NCI-H187 (cell line): ENCODE results near the gene PRKCH.
"Not testable (repeated sequence)": the region's sequence is repeated elsewhere in the genome, so short reads cannot be mapped to it uniquely, and the experiment has no call there.

ENCODE experiments used
- DNase-seq, 2 experiments: peaks; one replicate each; lab custom pipeline; 2025; lab: John Stamatoyannopoulos, UW

The PRKCH gene

GRCh38 chr14:61515436-61516117 lies 194.2 kb downstream of the PRKCH start:
- DNase-seq = no peak

- no peak for DNase-seq
Measured at GRCh38 chr14:61516118-61516743, 194.9 kb downstream of the PRKCH start.

GRCh38 chr14:61516964-61517653 lies 195.7 kb downstream of the PRKCH start:
- no peak for DNase-seq

GRCh38 chr14:61517911-61518384 lies 196.6 kb downstream of the PRKCH start:
- DNase-seq = no peak

- no peak for DNase-seq
Measured at GRCh38 chr14:61518403-61518802, 197.0 kb downstream of the PRKCH start.

GRCh38 chr14:61519106-61519505 lies 197.7 kb downstream of the PRKCH start:
- DNase-seq = no peak

DNA sequence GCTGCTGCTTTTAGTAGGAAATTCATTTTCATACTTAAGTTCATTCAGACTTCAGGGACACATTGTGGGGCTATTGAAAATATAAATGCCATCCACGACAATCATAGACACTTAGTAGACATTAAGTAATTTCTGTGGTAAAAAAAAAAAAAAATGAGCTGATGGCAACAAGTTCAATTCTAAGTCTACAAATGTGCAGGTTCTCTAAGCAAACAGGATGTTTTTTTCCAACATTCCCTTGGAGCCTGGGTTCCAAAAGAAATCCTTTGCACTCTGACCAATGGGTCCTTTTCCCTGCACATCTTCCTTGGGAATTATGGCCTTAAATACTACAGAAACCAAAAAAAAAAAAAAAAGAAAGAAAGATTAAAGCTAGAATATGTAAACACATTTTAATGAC lies 198.4 kb downstream of the PRKCH start:
- no peak for DNase-seq

DNA sequence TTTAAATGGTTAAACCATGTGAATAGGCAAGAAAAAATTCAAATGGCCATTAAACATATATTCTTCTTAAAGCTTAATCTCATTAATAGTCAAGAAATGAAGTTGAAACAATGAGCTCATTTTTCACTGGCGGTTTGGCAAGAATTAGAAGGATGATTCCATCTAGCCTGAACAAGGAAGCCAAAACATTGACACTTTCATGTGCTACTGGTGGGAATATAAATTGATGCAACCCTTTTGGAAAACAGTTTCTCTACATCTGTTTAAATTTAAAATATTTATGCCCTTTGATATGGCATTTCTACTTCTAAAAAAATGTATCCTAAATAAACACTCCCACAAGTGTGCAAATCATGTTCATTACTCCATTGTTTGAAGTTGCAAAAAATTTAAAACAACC lies 199.2 kb downstream of the PRKCH start:
- no peak for DNase-seq

- no peak for DNase-seq
Measured at GRCh38 chr14:61521773-61522172, 200.4 kb downstream of the PRKCH start.

DNA sequence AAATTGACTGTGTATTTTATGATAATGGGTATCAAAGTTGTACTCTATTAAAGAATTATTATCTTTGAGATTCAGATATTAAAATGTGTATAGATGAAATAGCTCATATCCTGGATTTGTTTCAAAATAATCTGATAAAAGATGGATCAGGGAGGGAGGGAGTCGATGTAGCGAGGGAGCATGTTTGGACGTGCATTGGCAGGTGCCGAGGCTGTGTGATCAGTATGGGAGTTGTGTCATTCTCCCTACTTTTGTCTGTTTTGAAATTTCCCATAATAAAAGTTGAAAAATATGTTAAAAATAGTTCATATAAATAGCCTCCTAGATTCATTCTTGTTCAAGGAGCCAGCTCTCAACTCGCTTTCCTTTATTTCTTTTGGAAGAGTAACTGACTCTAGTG lies 202.4 kb downstream of the PRKCH start:
- no peak for DNase-seq

DNA sequence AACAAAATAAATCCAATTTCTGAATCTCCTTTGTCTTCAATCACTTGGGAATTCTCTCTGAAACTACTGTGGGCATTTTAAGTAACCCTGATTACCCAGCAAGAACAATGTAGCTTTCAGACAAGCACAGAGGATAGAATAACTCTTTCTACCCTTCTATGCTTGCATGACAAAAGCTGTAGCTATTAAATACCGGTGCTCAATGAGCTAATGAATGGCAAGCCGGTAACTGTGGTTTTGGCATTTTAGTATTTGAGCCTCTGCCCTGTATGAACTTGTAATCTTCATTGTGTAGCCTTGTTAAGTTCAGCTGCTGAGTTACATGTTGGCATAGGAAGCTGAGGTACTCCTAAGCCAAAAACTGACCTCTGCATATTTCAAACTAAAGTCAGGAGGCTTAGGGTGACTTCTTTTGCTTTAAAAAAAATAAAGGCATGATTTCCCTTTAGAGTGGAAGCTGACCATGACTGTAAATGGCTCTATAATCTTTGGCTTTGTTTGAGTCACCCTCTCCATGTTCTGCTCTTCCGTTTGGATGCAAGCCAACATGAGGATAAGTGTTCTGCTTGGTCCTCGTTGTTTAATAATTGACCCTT lies 202.9 kb downstream of the PRKCH start:
- DNase-seq = peak; percentile 65 to 81

DNA sequence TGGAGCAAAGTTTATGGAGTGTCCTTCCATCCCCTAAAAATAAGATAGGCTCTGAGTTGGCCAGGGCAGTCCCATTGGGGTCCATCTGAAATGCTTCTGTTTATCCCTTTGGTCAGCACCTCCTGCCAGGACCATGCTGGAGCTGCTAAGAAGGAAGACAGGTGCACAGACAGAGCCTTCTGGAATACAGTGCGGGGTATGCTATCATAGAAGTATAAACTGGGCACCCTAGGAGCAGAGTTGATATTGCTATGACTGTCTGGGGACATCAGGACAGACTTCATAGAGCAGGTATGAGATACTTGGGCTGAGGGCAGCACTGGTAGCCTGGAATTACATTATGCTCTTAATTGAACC lies 203.5 kb downstream of the PRKCH start:
- DNase-seq = no peak

DNA sequence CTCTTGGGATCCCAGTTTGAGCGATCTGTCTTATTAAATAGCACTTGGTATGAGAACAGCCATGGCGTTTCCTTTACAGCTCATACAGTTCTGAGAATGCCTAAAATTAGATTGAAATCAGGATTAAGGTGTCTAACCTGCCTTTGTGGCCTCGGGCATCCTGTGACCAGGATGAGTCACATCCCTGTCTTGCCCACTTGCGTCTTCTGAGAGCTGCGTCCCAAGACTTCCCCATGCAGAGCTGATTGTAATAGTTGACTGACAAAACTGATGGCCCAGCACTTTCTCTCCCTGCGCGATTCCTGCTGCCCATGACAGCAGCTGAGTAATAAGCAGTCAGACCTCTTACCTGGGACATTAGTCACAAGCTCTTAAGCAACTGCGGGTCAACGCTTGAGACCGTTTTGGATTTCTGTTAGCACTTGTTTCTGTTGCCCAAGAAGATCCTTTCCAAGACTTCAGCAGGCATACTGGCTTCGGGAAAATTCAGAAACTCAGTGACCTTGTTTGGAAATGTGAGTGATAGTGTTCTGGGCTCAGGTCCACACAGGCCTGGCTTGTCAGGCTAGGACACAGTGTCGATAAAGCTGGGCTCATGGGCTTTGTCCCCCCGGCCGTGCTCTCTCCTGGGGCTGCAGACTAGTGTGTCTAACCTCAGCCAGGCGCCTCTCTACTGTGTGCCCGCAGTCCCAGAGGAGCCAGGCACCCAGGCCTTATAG lies 204.1 kb downstream of the PRKCH start:
- no peak for DNase-seq

DNA sequence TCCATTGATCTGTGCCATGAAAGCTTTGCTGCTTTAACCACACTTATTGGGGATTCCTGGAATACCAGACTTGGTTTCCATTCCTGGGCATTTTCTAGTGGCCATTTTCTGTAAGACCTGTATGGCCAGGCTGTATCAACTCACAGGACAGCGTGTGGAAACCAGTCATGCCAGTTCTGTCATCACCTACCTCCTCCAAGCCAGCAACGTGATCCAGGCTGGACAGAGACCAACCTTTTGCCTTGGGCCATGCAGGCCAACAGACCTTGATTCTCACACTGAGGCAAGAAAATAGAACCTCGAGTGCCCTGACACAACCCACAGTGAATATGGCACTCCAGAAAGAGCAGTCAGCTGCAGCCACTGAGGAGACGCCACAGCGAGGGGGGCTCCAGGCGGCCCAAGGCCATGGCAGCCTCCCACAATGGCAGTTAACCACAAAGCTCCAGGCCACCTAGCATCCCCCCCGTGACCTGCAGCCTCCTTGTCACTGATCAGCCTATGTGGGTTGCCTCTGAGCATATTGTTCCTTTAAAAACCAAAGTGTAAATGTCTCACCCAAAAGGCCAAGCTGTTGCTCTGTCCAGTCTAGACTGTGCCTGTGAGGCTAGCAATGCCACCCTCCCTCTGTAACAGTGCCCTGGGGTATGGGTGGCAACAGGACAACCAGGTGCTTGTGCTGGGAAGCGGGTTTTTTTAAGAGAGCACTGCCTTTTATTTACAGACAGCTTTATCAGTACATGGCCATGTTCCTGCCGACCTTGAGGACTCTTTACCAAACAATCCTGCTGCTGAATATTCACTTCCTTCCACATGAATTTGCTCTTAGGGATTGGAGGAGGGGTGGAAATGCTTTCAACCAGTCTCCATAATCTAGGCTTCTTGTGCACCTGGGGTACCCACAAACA lies 205.3 kb downstream of the PRKCH start:
- DNase-seq = no peak

DNA sequence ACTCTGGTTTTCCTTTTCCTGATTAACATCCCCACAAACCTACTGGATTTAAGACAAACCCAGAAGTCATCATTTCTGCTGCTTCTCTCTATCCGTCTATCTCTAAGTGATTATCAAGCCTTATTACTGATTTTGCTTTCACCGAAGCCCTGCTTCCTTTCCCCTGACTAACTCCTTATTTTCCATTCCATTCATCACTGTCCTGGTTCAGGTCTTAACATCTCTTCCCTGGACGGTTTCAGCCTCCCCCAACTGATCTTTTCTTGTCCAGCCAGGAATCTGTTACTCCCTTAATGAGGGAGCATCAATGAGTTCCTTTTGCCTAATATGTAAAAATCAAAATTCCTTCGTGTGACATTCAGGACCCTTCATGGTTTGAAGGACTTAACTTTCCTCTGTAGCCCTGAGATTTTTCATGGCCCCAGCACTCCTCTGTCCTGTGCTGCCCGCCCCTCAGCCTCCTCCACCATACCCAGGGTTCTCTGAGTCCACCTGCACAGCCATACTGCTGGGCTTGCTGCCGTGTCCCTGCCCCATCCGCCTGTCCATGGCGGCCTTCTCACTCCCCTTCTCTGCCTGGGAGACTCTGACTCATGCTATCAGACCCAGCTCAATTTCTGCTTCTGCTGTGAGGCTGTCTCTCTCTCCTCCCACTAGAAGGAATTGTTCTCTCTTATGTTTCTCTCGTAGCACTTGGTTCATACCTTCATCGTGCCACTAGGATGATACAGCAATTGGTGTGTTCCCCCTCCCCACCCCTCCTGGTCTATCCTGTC lies 206.1 kb downstream of the PRKCH start:
- no peak for DNase-seq

- DNase-seq = no peak
Measured at GRCh38 chr14:61528591-61529021, 207.2 kb downstream of the PRKCH start.

- not testable (repeated sequence) for DNase-seq
Measured at GRCh38 chr14:61529360-61529759, 208.0 kb downstream of the PRKCH start.

GRCh38 chr14:61530296-61530695 lies 208.9 kb downstream of the PRKCH start:
- DNase-seq = no peak

DNA sequence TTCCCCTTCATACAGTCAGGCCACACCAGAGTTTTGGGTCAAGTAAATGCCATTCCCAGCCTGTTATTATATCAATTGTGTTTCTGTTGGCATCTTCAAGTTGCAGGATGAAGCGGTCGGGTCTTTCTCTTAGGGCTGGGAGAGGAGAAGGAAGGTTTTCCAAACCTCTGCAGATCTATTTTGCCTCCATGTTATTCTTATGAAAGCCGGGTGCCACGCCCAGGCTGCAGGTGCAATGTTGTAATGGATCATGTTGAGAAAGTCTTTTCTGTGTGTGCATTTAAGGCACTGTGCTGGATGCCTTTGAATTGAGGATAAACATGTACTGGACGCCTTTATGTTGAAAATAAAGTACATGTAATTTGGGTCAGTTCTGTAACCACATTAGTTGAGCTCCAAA lies 209.5 kb downstream of the PRKCH start:
- no peak for DNase-seq

GRCh38 chr14:61531465-61532122 lies 210.2 kb downstream of the PRKCH start:
- DNase-seq = no peak
